Cardiac fibroblast (primary cell): Measurements from ENCODE around the gene TSFM.

ENCODE experiments used
- DNase-seq, 2 donors: peaks; one replicate each; pipeline versions ENCODE4 v3.0.0 to v3.0.0-alpha.2; 2010; ENCODE audit warnings: low read depth in 2 of 2
- H3K4me3 ChIP-seq, 2 donors: replicated peaks in 1 of 2; 1 replicate in 1 of 2; 2 replicates in 1 of 2; pipeline ENCODE4 v1.5.1; 2011; ENCODE audit warnings: low read depth in 2 of 2, low read length in 2 of 2, mild to moderate bottlenecking in 2 of 2, moderate library complexity in 1 of 2
- CTCF ChIP-seq: IDR thresholded peaks from one replicate; pipeline ENCODE4 v1.5.1; 2011; ENCODE audit warnings: low read depth, mild to moderate bottlenecking, low read length, inconsistent platforms

The TSFM gene

GRCh38 chr12:57797933-57798332, 15.3 kb downstream of the TSFM start:
- H3K4me3 ChIP-seq: no peak overlapping the region
- no peak for DNase-seq
- no peak for TF ChIP-seq CTCF

GRCh38 chr12:57800965-57801364, 18.4 kb downstream of the TSFM start:
- no peak for DNase-seq
- TF ChIP-seq CTCF: no peak
- no peak overlapping the region for H3K4me3 ChIP-seq

GRCh38 chr12:57802607-57803006, 20.0 kb downstream of the TSFM start:
- H3K4me3 ChIP-seq: no peak overlapping the region
- DNase-seq: no peak
- no peak for TF ChIP-seq CTCF

GRCh38 chr12:57803319-57803893, 20.8 kb downstream of the TSFM start:
- peak; percentile 63 for DNase-seq

GRCh38 chr12:57806677-57807076, 24.1 kb downstream of the TSFM start:
- no peak for TF ChIP-seq CTCF
- no peak for DNase-seq
- H3K4me3 ChIP-seq: no peak overlapping the region

More at GRCh38 chr12:57803319-57803893, 20.8 kb downstream of the TSFM start:
- TF ChIP-seq CTCF: peak; percentile 89
- no peak overlapping the region for H3K4me3 ChIP-seq

GRCh38 chr12:57807285-57807684, 24.7 kb downstream of the TSFM start:
- DNase-seq: no peak
- no peak overlapping the region for H3K4me3 ChIP-seq
- no peak for TF ChIP-seq CTCF

- no peak overlapping the region for H3K4me3 ChIP-seq
- DNase-seq: no peak
- no peak for TF ChIP-seq CTCF
These were observed 25.8 kb downstream of the TSFM start for GRCh38 chr12:57808351-57808750.
